Testis (tissue), 2 donors: Measurements from ENCODE around the gene CHST2.

Experiments used
- CTCF ChIP-seq, 3 experiments: fragments of 450-650 bp in 2 of 3; fragments of 200-600 bp in 1 of 3; sonication (generic) in 1 of 3; IDR thresholded peaks; one replicate each; pipeline ENCODE4 v1.5.1; 2016 to 2019; ENCODE audit warnings: antibody characterized with exemption in 3 of 3, mild to moderate bottlenecking in 2 of 3, moderate library complexity in 1 of 3
- POLR2A ChIP-seq: fragments of 450-650 bp; IDR thresholded peaks from one replicate; pipeline ENCODE4 v1.6.1; 2017; ENCODE audit warnings: antibody characterized with exemption, mild to moderate bottlenecking, moderate library complexity

- TF ChIP-seq CTCF (IDR thresholded peaks at IDR 0.05) (no peak), POLR2A (no peak)
These were observed 1.2 kb downstream of the CHST2 start for GRCh38 chr3:143120716-143121240.
